HCT116 (cell line): ENCODE data around the gene CACNA2D3.

Experiments used
- ATF3 ChIP-seq: IDR thresholded peaks from 2 replicates; pipeline ENCODE4 v1.6.1; 2012
- EGR1 ChIP-seq: IDR thresholded peaks from 2 replicates; pipeline ENCODE4 v1.6.1; 2012; ENCODE audit warnings: low read depth
- EZH2 ChIP-seq: fragments of 200-600 bp; sonication (generic); IDR thresholded peaks from 2 replicates; pipeline ENCODE4 v1.6.1; 2017; ENCODE audit warnings: antibody characterized with exemption, mixed run types
- JUND ChIP-seq: IDR thresholded peaks from 2 replicates; pipeline ENCODE4 v1.6.1; 2012
- POLR2A ChIP-seq: IDR thresholded peaks from 2 replicates; pipeline ENCODE4 v1.7.0; 2011; ENCODE audit warnings: borderline replicate concordance; ENCODE audit not compliant: insufficient read depth, insufficient read length; ENCODE audit errors: extremely low read depth
- RAD21 ChIP-seq: IDR thresholded peaks from 2 replicates; pipeline ENCODE4 v1.6.1; 2012; ENCODE audit warnings: low read depth, mild to moderate bottlenecking
- TCF7L2 ChIP-seq: IDR thresholded peaks from 2 replicates; pipeline ENCODE4 v1.7.0; 2011; ENCODE audit warnings: borderline replicate concordance, inconsistent platforms; ENCODE audit not compliant: insufficient read depth, insufficient read length; ENCODE audit errors: extremely low read depth
- ZNF274 ChIP-seq: fragments of 200-500 bp; sonication (Bioruptor generic); IDR thresholded peaks from 2 replicates; pipeline ENCODE4 v1.6.1; 2014; ENCODE audit warnings: mild to moderate bottlenecking, low read depth, low read length, inconsistent platforms
- TF ChIP-seq, protein P1 (sequence below), 3 experiments: fragments of 200-600 bp in 1 of 3; sonication (generic) in 1 of 3; IDR thresholded peaks in 2 of 3; conservative IDR thresholded peaks in 1 of 3; 2 replicates each; pipeline ENCODE4 v1.5.1; 2012 to 2017; ENCODE audit warnings: low read depth in 2 of 3, low read length in 2 of 3, antibody characterized with exemption in 1 of 3, borderline replicate concordance in 1 of 3, control low read depth in 1 of 3, mild to moderate bottlenecking in 1 of 3, mixed read lengths in 1 of 3, mixed run types in 1 of 3, moderate library complexity in 1 of 3; ENCODE audit not compliant: insufficient read depth in 1 of 3
- TF ChIP-seq, protein P2 (sequence below): IDR thresholded peaks from 2 replicates; pipeline ENCODE4 v1.6.1; 2012
- TF ChIP-seq, protein P3 (sequence below): IDR thresholded peaks from 2 replicates; pipeline ENCODE4 v1.6.1; 2012; ENCODE audit warnings: low read depth

- TF ChIP-seq ATF3 (no peak), TCF7L2 (no peak), EGR1 (no peak), EZH2 (no peak), ZNF274 (no peak), RAD21 (no peak), POLR2A (no peak), JUND (no peak)
- TF ChIP-seq, protein P1, sequence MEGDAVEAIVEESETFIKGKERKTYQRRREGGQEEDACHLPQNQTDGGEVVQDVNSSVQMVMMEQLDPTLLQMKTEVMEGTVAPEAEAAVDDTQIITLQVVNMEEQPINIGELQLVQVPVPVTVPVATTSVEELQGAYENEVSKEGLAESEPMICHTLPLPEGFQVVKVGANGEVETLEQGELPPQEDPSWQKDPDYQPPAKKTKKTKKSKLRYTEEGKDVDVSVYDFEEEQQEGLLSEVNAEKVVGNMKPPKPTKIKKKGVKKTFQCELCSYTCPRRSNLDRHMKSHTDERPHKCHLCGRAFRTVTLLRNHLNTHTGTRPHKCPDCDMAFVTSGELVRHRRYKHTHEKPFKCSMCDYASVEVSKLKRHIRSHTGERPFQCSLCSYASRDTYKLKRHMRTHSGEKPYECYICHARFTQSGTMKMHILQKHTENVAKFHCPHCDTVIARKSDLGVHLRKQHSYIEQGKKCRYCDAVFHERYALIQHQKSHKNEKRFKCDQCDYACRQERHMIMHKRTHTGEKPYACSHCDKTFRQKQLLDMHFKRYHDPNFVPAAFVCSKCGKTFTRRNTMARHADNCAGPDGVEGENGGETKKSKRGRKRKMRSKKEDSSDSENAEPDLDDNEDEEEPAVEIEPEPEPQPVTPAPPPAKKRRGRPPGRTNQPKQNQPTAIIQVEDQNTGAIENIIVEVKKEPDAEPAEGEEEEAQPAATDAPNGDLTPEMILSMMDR (IDR thresholded peaks at IDR 0.05 in 2 of 3, conservative IDR thresholded peaks at IDR 0.05 in 1 of 3; ENCODE audit: borderline replicate concordance in 1 of 3, insufficient read depth in 1 of 3, low read depth in 2 of 3, low read length in 2 of 3): no peak
- TF ChIP-seq, protein P2, sequence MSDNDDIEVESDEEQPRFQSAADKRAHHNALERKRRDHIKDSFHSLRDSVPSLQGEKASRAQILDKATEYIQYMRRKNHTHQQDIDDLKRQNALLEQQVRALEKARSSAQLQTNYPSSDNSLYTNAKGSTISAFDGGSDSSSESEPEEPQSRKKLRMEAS: no peak
- TF ChIP-seq, protein P3, sequence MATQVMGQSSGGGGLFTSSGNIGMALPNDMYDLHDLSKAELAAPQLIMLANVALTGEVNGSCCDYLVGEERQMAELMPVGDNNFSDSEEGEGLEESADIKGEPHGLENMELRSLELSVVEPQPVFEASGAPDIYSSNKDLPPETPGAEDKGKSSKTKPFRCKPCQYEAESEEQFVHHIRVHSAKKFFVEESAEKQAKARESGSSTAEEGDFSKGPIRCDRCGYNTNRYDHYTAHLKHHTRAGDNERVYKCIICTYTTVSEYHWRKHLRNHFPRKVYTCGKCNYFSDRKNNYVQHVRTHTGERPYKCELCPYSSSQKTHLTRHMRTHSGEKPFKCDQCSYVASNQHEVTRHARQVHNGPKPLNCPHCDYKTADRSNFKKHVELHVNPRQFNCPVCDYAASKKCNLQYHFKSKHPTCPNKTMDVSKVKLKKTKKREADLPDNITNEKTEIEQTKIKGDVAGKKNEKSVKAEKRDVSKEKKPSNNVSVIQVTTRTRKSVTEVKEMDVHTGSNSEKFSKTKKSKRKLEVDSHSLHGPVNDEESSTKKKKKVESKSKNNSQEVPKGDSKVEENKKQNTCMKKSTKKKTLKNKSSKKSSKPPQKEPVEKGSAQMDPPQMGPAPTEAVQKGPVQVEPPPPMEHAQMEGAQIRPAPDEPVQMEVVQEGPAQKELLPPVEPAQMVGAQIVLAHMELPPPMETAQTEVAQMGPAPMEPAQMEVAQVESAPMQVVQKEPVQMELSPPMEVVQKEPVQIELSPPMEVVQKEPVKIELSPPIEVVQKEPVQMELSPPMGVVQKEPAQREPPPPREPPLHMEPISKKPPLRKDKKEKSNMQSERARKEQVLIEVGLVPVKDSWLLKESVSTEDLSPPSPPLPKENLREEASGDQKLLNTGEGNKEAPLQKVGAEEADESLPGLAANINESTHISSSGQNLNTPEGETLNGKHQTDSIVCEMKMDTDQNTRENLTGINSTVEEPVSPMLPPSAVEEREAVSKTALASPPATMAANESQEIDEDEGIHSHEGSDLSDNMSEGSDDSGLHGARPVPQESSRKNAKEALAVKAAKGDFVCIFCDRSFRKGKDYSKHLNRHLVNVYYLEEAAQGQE: no peak
These were observed 92.5 kb downstream of the CACNA2D3 start for GRCh38 chr3:54214845-54215244.
